IgD-negative memory B cell (primary cell): Measurements from ENCODE around the gene OR2F1. TPM values are rescaled to one million over a fixed set of nuclear protein-coding genes. Genes with fewer than 3 reads are reported as not detected.
"Not testable (repeated sequence)": the region's sequence is repeated elsewhere in the genome, so short reads cannot be mapped to it uniquely, and the experiment has no call there.

Experiments
- H3K27ac Mint-ChIP-seq, 3 donors: one replicate each; pipeline ENCODE4 v1.8.0; 2020 to 2022; ENCODE audit warnings: mild to moderate bottlenecking in 3 of 3, mixed read lengths in 3 of 3, moderate library complexity in 1 of 3
- H3K27me3 Mint-ChIP-seq: one replicate; pipeline ENCODE4 v1.8.0; 2021; ENCODE audit warnings: mixed read lengths
- H3K36me3 Mint-ChIP-seq: one replicate; pipeline ENCODE4 v1.8.0; 2020; ENCODE audit warnings: mild to moderate bottlenecking, mixed read lengths
- H3K4me1 Mint-ChIP-seq, 3 donors: one replicate each; pipeline ENCODE4 v1.8.0; 2020 to 2022; ENCODE audit warnings: mixed read lengths in 3 of 3, mild to moderate bottlenecking in 1 of 3
- H3K4me3 Mint-ChIP-seq, 4 donors: one replicate each; pipeline ENCODE4 v1.8.0; 2020 to 2022; ENCODE audit warnings: mild to moderate bottlenecking in 4 of 4, mixed read lengths in 4 of 4, moderate library complexity in 3 of 4
- H3K9me3 Mint-ChIP-seq, 3 donors: one replicate each; pipeline ENCODE4 v1.8.0; 2020 to 2021; ENCODE audit warnings: mixed read lengths in 3 of 3, mild to moderate bottlenecking in 1 of 3
- polyA plus RNA-seq: library from polyadenylated mRNA; unstranded; fragments of 300-500 nt; fragmentation: Illumina TruSeq; gene quantifications from one replicate; pipeline ENCODE4 v1.2.3, GENCODE V29; 2021

The OR2F1 gene
- polyA plus RNA-seq, 1 donor from 2014 or later: not detected

DNA sequence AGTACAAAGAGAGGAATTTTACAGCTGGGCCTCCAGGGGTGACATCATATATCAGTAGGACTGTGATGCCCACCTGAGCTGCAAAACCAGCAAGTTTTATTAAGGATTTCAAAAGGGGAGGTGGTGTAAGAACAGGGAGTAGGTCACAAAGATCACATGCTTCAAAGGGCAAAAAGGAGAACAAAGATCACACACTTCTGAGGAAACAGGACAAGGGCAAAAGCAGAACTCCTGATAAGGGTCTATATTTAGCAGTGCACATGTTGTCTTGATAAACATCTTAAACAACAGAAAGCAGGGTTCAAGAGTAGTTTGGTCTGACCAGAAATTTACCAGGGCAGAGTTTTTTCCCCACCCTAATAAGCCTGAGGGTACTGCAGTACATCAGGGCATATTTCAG, 55.4 kb downstream of the OR2F1 start:
- H3K4me3 Mint-ChIP-seq, H3K27ac Mint-ChIP-seq, H3K36me3 Mint-ChIP-seq, H3K4me1 Mint-ChIP-seq: not testable (repeated sequence)
- Mint-ChIP-seq H3K9me3 (peaks cover 4 to 19% (median 7%) of the 10 kb centered on the region in 3 donors), H3K27me3 (peaks cover 11% of the 10 kb centered on the region)

DNA sequence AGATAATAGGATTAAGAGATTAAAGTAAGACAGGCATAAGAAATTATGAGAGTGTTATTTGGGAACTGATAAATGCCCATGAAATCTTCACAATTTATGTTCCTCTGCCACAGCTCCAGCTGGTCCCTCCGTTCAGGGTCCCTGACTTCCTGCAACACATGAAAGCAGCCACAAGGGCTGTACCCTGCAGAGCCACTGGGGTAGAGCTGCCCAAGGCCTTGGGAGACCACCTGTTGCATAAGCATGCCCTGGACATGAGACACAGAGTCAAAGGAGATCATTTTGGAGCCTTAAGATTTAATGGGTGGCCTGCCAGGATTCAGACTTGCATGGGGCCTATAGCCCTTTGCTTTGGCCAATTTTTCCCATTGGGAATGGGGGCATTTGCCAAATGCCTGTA, 56.2 kb downstream of the OR2F1 start:
- peaks cover 4 to 19% (median 7%) of the 10 kb centered on the region in 3 donors for H3K9me3 Mint-ChIP-seq
- H3K4me3 Mint-ChIP-seq, H3K36me3 Mint-ChIP-seq, H3K4me1 Mint-ChIP-seq, H3K27ac Mint-ChIP-seq: not testable (repeated sequence)
- peaks cover 11% of the 10 kb centered on the region for H3K27me3 Mint-ChIP-seq

DNA sequence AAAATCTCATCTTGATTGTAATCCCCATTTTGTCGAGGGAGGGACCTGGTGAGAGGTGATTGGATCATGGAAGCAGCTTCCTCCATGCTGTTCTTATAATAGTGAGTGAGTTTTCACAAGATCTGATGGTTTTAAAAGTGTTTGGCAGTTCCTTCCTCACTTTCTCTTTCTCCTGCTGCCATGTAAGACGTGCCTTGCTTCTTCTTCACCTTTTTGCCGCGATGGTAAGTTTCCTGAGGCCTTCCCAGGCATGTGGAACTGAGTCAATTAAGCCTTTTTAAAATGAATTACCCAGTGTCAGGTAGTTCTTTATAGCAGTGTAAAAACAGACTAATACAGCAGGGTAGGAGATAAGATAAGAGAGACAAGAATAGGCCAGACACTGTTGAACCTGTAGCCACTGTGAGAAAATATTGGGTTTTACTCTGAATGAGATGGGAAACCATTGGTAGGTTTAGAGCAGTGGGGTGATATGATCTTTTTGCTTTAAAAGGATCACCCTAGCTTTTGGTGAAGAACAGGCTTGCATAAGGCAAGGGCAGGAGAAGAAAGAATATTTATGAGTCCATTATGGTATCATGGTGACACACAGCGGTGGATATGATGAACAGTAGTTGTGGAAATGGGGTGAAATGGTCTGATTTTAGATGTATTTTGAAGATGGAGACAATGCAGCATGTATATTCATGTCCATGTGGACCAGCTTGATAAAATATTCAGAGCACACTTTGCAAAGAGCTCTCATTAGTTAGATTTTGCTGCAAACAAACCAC, 57.0 kb downstream of the OR2F1 start:
- Mint-ChIP-seq H3K4me1 (no peaks in the 10 kb centered on the region), H3K36me3 (no peaks in the 10 kb centered on the region), H3K4me3 (no peak overlapping the region), H3K27ac (no peak overlapping the region), H3K27me3 (peaks cover 11% of the 10 kb centered on the region), H3K9me3 (peaks cover 4 to 19% (median 7%) of the 10 kb centered on the region in 3 donors)

Other genes starting within 250 kb of the OR2F1 start
- not detected for gene CTAGE6, start 197.1 kb upstream of the OR2F1 start, polyA plus RNA-seq
- 10.2 TPM for gene TCAF1, start 52.7 kb upstream of the OR2F1 start, polyA plus RNA-seq
- gene OR2F2, start 19.6 kb upstream of the OR2F1 start, polyA plus RNA-seq: not detected
- gene OR6B1, start 45.5 kb downstream of the OR2F1 start, polyA plus RNA-seq: not detected
- not detected for gene OR2A5, start 94.1 kb downstream of the OR2F1 start, polyA plus RNA-seq
- not detected for gene OR2A25, start 115.0 kb downstream of the OR2F1 start, polyA plus RNA-seq
- gene OR2A12, start 131.4 kb downstream of the OR2F1 start, polyA plus RNA-seq: not detected
- not detected for gene OR2A2, start 154.7 kb downstream of the OR2F1 start, polyA plus RNA-seq
- gene OR2A14, start 168.3 kb downstream of the OR2F1 start, polyA plus RNA-seq: not detected
- gene CTAGE4, start 228.6 kb downstream of the OR2F1 start, polyA plus RNA-seq: not detected
- 0.86 TPM for gene ARHGEF35, start 241.0 kb downstream of the OR2F1 start, polyA plus RNA-seq